HG03025 (cell line): Measurements from ENCODE around the gene TMEM217.

Source experiments
- ATAC-seq: cut with Tn5 transposase; IDR thresholded peaks from one replicate; pipeline ENCODE4 v1.9.1; 2021; ENCODE audit warnings: mild to moderate bottlenecking, moderate library complexity; ENCODE audit not compliant: unreplicated experiment, low FRiP score

TMEM217 gene

GRCh38 chr6:37280162-37280887, 22.4 kb upstream of the TMEM217 start:
- no peak for ATAC-seq

DNA sequence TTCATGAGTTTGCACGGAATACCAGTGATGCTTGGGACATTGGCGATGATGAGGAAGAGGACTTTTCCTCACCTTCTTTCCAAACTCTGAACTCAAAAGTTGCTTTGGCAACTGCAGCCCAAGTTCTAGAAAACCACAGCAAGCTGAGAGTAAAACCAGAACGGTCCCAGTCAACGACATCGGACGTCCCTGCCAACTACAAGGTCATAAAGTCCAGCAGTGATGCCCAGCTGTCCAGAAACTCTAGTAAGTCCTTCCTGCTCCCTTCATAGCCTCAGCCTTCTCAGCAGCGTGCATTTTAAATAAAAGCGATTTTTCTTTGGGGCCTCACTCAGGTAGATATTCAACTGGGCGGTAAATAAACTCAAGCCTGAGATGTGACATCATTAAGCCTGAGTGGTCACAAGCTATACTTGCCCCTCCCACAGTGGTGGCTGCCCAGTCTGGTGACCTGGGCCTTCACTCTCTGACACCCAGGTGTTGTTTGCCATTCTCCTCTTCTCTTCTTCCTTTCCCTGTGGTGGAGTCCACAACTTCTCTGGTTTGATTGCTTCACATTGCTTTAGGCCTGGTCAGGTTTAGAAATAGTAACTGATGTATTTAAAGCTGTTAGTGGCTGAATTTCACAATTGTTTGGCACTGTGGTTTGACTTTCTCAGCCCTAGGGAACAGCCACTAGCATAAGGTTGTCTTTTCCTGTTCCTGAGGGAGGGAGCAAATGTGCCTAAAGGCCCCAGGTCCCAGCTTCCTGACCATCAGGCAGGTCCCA, 21.6 kb upstream of the TMEM217 start:
- no peak for ATAC-seq

- no peak for ATAC-seq
These were observed 19.1 kb upstream of the TMEM217 start for GRCh38 chr6:37277001-37277409.

GRCh38 chr6:37275350-37275749, 17.4 kb upstream of the TMEM217 start:
- no peak for ATAC-seq

GRCh38 chr6:37273690-37274089, 15.7 kb upstream of the TMEM217 start:
- no peak for ATAC-seq

GRCh38 chr6:37272834-37273566, 15.1 kb upstream of the TMEM217 start:
- ATAC-seq = no peak

GRCh38 chr6:37269105-37269504, 11.2 kb upstream of the TMEM217 start:
- ATAC-seq = no peak

- ATAC-seq = no peak
These were observed 7.9 kb upstream of the TMEM217 start for GRCh38 chr6:37265860-37266259.

GRCh38 chr6:37265001-37265400, 7.1 kb upstream of the TMEM217 start:
- ATAC-seq = no peak

- no peak for ATAC-seq
These were observed 4.6 kb upstream of the TMEM217 start for GRCh38 chr6:37262446-37263026.

DNA sequence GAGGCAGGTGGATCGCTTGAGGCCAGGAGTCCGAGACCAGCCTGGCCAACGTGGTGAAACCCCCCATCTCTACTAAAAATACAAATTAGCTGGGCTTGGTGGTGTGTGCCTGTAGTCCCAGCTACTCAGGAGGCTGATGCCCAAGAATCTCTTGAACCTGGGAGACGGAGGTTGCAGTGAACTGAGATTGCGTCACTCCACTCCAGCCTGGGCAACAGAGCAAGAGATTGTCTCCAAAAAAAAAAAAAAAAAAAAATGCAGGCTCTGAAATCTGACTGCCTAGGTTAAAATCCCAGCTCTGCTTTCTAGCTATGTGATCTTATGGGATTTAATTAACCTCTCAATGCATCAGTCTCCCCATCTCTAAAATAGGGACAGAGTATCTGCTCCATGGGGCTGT, 3.3 kb upstream of the TMEM217 start:
- ATAC-seq = no peak

GRCh38 chr6:37260444-37260843, 2.5 kb upstream of the TMEM217 start:
- no peak for ATAC-seq

DNA sequence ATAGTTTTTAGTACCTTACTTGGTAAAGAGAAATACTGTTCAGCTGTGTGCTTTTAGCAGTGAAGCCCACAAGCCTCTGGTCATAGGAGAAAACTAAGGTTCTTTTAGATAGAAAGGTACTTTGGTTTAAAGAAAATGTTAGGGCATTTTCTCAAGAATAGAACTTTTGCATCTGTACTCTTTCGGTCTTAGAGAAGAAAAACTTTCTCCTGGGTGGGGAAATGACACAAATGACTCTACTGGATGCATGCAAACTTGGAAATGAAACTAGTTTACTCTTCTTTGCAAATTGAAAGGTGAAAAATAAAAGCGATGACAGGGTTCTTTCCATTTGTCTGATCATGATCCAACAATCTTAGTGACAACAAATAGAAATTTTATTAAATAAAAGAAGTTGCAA, 2.1 kb upstream of the TMEM217 start:
- no peak for ATAC-seq

- ATAC-seq = no peak
These were observed 1.2 kb upstream of the TMEM217 start for GRCh38 chr6:37259191-37259590.

DNA sequence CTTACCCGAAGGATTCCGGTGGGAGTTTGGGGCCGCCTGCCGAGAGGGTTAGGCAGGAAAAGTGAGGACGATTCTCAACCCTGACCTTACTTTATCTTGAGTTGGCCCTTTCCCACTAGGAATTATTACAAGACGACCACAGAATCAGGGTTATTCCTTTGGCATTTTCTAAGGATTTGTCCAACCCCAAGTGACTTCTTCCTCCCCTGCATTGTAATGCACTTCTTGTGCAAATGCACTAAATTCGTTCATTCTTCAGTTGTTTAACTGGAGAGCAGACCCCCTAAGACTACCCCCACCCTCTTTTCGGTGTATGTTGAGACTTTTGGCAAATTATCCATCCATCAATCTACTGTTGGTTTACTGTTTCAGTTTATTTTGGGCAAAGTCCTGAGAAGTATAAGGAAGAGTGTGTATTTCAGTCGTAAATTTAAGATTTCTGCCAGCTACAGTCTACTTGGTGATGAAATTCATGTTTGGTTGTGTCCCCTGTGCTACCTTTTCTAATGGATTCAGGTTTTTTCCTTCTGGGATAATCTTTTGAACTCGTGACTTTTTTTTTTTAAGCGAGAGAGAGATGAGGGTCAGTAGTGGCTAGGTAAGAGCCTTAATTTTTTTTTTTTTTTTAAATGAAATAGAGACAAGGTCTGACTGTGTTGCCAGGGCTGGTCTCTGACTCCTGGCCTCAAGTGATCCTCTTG, 611 bp upstream of the TMEM217 start:
- ATAC-seq = no peak

- ATAC-seq = no peak
These were observed 667 bp downstream of the TMEM217 start for GRCh38 chr6:37257320-37257633.

DNA sequence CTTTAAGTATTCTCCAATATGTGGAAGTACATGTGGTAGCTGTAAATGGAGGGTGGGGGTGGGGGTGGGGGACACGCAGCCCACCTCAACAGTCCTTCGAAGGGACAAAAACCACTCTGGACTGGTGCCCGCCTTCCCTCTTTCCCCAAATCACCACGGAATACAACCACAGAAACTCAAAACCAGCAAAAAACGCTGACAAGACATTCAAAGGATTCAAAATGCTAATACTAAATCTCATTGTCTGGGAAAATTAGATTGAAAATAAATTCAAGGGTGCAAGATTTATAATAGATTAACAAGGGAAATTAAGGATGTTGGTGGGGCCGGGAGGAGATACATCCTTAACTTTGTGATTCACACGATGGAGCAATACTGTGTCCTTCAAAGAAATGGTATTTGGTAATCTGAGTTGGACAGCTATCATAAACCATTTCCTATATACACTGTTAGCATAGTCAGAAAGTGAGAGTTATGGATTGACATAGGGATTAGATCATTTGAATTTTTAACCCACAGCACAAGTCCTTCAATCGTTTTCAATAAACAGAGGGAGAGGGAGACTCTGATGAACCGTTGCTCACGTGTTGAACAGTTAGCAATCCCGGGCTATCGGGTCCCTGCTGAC, 1.1 kb downstream of the TMEM217 start:
- no peak for ATAC-seq

DNA sequence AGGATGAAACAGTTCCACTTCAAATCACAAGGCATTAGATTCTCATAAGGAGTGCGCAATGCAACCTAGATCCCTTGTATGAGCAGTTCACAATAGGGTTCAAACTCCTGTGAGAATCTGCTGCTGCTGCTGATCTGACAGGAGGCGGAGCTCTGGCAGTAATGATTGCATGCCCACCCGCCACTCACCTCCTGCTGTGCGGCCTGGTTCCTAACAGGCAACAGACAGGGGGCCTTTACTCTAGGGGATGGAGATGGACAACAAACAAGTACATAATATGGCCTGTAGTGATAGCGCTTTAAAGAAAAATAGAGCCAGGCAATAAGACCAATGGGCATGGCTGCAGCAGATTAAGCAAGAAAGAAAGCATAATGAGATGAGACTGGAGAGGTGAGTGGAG, 3.1 kb downstream of the TMEM217 start:
- ATAC-seq = no peak

GRCh38 chr6:37253486-37254007, 4.4 kb downstream of the TMEM217 start:
- ATAC-seq = no peak

DNA sequence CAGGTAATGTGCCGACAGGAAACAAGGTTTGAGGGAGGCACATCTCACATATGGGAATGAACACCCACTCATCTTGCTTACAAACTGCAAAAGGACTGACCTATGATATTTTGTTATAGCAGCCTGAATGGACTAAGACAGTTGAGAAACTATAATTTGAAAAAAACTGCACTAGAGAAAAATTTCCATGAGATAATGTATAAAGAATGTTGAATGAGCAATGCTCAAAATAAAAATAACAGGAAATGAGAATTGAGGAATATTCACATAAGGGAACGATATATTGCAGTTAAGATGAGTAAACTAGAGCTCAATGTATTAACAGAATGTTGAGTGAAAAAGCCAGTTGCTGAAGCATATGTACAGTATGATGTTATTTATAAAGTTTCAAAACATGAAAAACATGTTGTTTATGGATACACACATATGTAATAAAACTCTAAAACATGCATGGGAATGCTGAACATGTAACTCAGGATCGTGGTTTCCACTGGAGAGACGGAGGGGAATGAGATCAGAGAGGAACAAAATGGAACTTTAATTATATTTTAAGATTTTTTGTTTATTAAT, 6.6 kb downstream of the TMEM217 start:
- no peak for ATAC-seq
